LNCAP (cell line): ENCODE measurements around the gene SKAP1.

ENCODE experiments used
- CTCF ChIP-seq: fragments of 450-650 bp; IDR thresholded peaks from 2 replicates; pipeline ENCODE4 v1.5.1; 2017; ENCODE audit warnings: mild to moderate bottlenecking

Gene SKAP1

GRCh38 chr17:48429638-48430586 lies at the start of gene SKAP1:
SKAP1 (minus strand) TSS chr17:48430214.
- no peak for TF ChIP-seq CTCF

- TF ChIP-seq CTCF, result no peak
Observed at GRCh38 chr17:48479014-48479402, 49.0 kb upstream of the SKAP1 start.

GRCh38 chr17:48478224-48479013 lies 48.4 kb upstream of the SKAP1 start:
- TF ChIP-seq CTCF, result no peak

DNA sequence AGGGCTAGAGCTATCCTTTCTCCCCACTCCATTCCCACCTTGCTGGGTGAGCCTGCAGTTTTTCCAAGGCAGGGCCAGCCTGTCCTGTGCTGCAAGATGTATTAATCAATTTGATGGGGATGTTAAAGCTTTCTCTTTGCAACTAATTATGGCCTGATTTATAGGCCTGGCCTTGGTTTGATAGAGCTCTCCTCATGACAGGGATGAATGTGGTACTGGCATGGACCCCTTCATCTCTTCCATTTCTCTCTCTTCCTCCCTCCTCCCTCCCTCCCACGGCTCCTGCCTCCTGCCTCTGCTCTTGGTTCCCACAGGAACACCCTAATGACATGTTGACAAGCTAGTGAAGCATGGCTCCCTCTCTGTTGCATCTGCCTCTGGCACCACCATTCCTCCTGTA lies 47.2 kb upstream of the SKAP1 start:
- no peak for TF ChIP-seq CTCF

DNA sequence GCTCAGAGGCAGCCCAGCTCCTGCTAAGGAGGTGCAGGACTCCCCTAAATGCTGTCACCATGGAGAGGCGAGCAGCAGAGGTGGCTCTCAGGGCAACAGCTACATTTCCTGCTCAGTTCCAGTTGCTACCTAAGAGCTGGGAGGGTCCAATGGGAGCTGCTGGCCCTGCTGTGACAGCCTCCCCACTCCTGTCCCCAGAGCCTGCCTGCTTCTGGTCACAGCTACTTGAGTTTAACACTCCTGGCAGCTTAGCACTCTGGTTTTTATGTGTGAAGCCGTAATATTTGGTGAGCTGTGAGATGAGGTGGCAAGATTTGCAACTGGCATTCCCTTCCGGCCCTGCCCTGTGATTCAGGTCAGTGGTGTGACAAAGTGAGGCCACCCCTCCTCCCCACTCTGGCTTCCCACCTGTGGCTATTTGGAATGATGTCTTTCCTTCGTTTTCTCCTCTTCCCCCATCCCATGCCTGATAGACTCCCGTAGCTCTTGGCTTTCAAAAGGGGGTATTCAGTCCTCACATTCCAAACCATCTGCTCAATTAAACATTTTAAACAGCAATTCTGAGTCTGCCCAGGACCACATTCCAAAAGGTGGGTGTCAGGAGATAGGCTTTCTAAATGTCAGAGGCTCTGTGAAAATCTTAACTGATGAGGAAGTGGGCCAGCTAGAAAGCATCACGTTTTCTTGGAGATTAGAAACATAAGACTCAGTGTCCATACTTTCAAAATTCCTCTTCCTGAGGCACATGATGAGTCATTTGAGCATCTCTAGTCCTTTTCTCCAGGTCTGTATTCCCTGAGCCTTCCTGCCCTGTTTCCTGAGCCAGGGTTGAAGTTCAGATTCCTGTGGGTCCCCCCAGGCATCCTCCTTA lies 42.6 kb upstream of the SKAP1 start:
- TF ChIP-seq CTCF, result no peak

- no peak for TF ChIP-seq CTCF
Observed at GRCh38 chr17:48471817-48472410, 41.9 kb upstream of the SKAP1 start.
